Stimulated activated CD4-positive, alpha-beta T cell treated with anti-CD3 and anti-CD28 coated beads, Interleukin-1b, Interleukin-23, amount 100 ng/mL, for 4 hours (primary cell): Measurements from ENCODE around the gene ZNF319.
"Not testable (repeated sequence)": the region's sequence is repeated elsewhere in the genome, so short reads cannot be mapped to it uniquely, and the experiment has no call there.

Experiments used
- DNase-seq, 2 donors: peaks; one replicate each; pipeline ENCODE4 v3.0.0-alpha.2; 2020; ENCODE audit warnings: low read depth in 2 of 2

Gene ZNF319

DNA sequence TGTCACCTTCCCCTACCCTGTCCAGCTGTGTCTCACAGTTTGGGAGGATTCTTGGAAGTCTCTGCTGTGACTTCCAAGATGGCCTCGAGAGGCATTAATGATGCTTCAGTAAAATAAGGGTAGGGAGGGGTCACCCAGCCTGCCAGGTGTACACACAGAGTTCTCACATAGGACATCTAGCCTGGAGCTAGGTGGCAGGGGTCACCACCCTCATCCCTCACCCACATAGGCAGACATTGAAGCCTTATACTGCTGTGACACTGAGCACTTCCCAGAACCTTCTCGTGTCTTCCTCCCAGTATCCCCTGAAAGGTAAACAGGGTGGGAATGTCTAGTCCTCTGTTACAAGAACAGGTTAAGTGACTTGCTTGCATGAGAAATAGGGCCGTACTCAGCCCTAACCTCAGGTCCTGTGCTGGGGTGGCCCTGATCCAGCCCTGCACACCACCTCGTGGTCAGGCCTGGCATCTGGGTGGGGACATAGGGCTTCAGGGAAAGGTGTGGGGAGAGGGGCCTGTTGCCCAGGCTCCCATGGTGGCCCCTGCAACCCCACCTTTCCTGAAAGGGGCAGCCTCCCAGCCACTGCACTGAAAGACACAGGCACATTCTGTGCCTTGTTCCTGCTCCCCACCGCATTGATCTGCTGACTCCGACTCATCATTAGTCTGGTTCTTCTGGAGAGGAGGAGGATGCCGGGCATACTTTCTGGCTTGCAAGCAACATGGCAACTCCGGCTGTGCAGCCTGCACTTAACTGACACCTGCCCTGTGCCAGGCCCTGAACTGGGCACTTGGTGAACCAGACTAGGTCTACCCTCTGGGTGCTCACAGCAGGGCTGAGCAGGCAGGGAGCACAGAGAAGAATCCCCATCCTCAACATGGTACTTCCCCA is 21.4 kb upstream of the ZNF319 start:
- no peak for DNase-seq

- peak; percentile 43 to 57 for DNase-seq
Measured at GRCh38 chr16:58020628-58021521, 20.4 kb upstream of the ZNF319 start.

GRCh38 chr16:58019866-58020538 is 19.5 kb upstream of the ZNF319 start:
- DNase-seq: no peak

DNA sequence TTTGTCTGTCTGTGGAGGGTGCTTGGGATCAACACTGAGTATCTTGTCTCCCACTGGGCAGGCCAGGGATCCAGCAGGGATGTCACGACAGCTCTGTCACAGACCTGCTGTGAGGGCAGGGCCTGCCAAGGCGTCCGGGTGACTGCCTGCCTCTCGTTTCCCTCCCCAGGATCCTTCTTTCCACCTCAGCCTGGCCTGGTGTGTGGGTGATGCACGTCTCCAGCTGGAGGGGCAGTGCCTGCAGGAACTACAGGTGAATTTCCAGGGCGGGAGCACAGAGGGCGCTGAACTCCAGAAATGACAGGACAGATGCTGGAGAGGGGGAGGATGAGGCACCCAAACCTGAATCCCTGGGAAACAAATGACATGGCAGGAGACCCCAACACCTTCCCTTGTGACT is 18.3 kb upstream of the ZNF319 start:
- DNase-seq: no peak

GRCh38 chr16:58016840-58017446 is 16.5 kb upstream of the ZNF319 start:
- no peak for DNase-seq

GRCh38 chr16:58013201-58013956 is 12.9 kb upstream of the ZNF319 start:
- DNase-seq: no peak

GRCh38 chr16:58012481-58012880 is 12.0 kb upstream of the ZNF319 start:
- no peak for DNase-seq

DNA sequence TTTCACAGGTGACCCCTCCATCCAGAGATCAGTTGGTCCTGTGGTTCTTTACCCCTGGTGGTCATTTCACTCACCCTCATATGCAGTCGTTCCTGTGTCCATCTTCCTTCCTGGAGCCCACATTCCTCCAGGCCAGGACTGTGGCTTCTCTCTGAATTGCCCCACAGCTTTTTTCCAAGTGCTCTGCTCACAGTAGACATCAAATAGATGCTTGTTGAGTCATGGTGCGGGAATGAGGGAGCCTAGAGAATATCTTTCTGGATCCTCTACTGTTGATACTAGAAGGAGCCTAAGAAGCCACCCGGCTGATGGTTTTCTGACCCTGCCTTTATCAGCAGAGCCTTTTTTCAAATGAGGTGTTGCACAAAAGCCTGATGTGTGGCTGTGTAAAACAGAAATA is 11.2 kb upstream of the ZNF319 start:
- DNase-seq: no peak

DNA sequence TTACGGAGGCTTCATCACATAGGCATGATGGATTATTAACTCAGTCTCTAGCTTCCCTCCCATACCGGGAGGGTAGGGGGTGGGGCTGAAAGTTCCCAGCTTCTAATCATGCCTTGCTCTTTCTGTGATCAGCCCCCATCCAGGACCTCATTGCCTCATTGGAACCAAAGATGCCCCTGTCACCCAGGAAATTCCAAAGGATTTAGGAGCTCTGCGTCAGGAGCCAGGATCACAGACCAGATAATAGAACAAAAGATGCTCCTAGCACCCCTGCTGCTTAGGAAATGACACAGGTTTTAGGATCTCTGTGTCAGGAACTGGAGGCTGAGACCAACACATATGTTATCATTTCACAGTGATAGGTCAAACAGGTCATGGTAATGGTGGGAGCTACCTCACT is 10.4 kb upstream of the ZNF319 start:
- DNase-seq: no peak

DNA sequence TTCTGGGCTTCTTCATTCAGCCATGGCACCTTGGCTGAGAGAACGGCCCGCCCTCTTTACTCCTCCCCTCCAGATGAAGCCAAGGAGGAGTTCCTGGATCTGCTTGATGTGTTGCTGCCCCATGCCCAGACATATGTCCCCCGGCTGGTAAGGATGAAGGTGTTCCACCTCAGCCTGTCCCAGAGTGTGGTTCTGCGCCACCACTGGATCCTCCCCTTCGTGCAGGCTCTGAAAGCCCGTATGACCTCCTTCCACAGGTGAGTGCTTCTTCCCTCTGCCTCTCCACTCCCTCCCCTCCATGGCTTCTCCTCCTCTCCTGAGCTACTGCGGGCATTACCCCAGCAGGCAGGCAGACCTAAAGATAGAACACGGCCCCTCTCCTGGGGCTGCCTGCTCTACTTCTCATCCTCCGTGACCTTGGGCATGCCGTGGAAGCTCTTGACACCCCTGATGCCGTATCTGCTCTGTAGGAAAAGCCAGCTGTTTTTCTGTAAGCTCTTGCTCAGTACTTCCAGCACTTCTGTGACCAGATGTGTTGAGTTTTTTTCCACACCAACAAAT is 9.5 kb upstream of the ZNF319 start:
- no peak for DNase-seq

DNA sequence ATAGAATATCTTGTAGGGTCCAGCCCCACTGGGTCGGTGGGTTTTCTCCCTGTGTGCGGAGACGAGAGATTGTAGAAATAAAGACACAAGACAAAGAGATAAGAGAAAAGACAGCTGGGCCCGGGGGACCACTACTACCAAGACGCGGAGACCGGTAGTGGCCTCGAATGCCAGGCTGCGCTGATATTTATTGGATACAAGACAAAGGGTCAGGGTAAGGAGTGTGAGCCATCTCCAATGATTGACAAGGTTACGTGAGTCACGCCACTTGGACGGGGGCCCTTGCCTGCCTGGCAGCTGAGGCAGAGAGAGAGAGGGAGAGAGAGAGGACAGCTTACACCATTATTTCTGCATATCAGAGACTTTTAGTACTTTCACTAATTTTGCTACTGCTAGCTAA is 4.3 kb upstream of the ZNF319 start:
- DNase-seq: not testable (repeated sequence)

DNA sequence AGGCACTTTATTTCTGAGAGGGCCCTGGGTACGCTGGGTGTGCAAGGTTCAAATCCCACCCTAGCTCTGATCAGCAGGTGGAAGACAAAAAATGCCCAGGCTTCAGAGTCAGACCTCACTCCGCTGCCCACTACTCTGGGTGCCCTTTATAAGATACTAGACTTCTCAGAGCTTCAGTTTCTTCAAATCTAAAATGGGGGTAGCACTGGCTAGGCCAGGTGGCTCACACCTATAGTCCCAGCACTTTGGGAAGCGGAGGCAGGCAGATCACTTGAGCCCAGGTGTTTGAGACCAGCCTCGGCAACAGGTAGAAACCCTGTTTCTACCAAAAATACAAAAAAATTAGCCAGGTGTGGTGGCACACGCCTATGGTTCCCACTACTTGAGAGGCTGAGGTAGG is 2.5 kb upstream of the ZNF319 start:
- DNase-seq: no peak

- no peak for DNase-seq
Measured at GRCh38 chr16:58002416-58002800, 1.9 kb upstream of the ZNF319 start.

- DNase-seq: no peak
Measured at GRCh38 chr16:58001781-58002415, 1.4 kb upstream of the ZNF319 start.

GRCh38 chr16:58000706-58001676 is 519 bp upstream of the ZNF319 start, which contains the start of gene USB1:
USB1 (plus strand) TSS chr16:58001407; CDS start chr16:58001484, 77 bp downstream.
- peak; percentile 75 to 80 for DNase-seq

DNA sequence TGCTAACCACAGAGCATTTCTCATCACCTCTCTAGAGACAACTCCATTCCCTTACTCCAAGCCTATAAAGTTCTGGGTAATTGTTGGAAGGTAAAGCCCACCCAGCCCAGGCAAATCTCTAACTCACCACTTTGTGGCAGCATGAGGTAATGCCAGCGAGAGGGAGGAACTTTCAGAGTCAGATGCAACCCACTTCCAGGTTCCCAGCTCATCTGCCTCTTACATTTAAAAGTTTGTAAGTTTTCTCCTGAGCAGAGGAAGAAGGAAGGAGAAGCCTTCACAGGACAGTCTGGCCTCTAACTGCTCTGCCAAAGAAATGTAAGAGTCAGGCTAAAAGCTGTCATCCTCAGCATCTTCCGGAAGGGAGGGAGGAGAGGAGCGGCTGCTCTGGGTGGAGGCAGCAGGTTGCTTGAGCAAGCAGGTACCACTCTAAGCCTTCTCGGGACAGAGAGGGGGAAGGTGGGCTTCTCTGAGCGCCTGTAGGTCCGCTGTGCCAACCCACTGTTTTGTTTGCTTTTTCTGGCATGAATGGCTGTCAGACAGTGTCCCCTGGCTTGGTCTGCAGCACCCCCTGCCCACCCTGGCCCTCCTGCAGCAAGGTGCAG is 1.0 kb downstream of the ZNF319 start:
- peak in 1 of 2 donors; percentile 20 for DNase-seq

DNA sequence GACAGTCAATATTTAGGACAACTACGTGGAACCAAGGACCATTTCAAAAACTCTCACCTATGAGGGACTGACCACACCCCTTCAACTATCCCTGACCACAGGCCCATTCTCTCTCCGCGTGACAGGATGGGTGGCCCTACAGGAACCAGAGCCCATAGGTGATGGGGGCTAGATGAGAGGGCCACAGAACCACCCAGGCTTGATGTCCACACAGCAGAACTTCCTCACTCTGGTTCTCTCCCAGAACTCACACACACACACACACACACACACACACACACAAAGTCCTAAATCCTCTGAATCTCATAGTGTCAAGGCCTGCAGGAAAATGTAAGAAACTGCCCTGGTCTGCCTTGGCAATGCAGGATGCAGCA is 1.5 kb downstream of the ZNF319 start:
- no peak for DNase-seq

DNA sequence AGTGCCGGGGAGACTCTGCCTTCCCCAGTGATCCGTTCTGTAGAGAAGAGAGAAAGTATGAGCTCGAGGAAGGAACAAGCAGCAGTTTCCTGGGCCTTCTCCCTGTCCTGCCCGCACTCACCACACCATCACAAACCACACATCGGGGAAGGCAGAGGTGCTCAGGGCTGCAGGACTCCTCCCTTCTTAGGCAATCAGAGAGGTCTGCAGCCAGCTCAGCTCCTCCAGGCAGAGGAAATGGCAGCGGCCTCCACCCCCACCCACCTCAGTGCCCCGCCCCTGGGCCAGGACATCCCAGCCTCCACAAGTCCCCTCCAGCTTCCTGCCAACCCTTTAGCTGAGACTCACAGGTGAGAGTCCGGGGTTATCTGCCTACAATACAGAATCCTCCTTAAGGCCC is 2.0 kb downstream of the ZNF319 start:
- DNase-seq: peak; percentile 24 to 34
